OCI-LY7 (cell line): Measurements from ENCODE around the gene RAB44. TPM values are rescaled to one million over a fixed set of nuclear protein-coding genes. Genes with fewer than 3 reads are reported as not detected.

Experiments used
- BruUV-seq: library from RNA; stranded (reverse); fragments of 400-500 nt; replicated peaks from 2 replicates; lab custom pipeline; 2021; lab: Mats Ljungman, UMichigan
- CTCF ChIA-PET: fragments of 300-600 bp; sonication (Branson Sonifier 250); formaldehyde crosslinking; loops from one replicate; lab custom pipeline; 2022; ENCODE audit warnings: antibody characterized with exemption; ENCODE audit not compliant: unreplicated experiment; lab: Charles Lee
- POLR2A ChIA-PET: fragments of 300-600 bp; sonication (Branson Sonifier 250); formaldehyde crosslinking; loops from one replicate; lab custom pipeline; 2022; ENCODE audit warnings: antibody characterized with exemption; lab: Charles Lee
- DNase-seq: peaks from one replicate; pipeline ENCODE4 v3.0.0-alpha.2; 2015; ENCODE audit warnings: low spot score
- H2AFZ ChIP-seq: fragments of 200-600 bp; sonication (generic), shearing (Covaris generic); 2 replicates; pipeline ENCODE4 v1.6.1; 2014; ENCODE audit warnings: mild to moderate bottlenecking, antibody characterized with exemption, low read length, moderate library complexity
- H3K27ac ChIP-seq: fragments of 200-600 bp; sonication (generic); 2 replicates; pipeline ENCODE4 v1.5.1; 2014; ENCODE audit warnings: mixed run types, low read depth, mild to moderate bottlenecking, moderate library complexity, low read length, inconsistent platforms; ENCODE audit not compliant: poor library complexity, severe bottlenecking
- H3K36me3 ChIP-seq: fragments of 200-600 bp; sonication (generic); 2 replicates; pipeline ENCODE4 v1.6.1; 2014; ENCODE audit warnings: mild to moderate bottlenecking, antibody characterized with exemption, low read length, moderate library complexity, mixed read lengths; ENCODE audit not compliant: insufficient read depth
- H3K4me1 ChIP-seq: fragments of 200-600 bp; sonication (generic); 2 replicates; pipeline ENCODE4 v1.5.1; 2014; ENCODE audit warnings: mild to moderate bottlenecking, low read length; ENCODE audit not compliant: insufficient read depth, poor library complexity, severe bottlenecking
- H3K4me2 ChIP-seq: fragments of 200-600 bp; sonication (generic); 2 replicates; pipeline ENCODE4 v1.6.1; 2014; ENCODE audit warnings: mild to moderate bottlenecking, low read length
- H3K4me3 ChIP-seq: fragments of 200-600 bp; sonication (generic); 2 replicates; pipeline ENCODE4 v1.5.1; 2014; ENCODE audit warnings: mild to moderate bottlenecking, low read depth, low read length; ENCODE audit not compliant: poor library complexity, severe bottlenecking
- H3K79me2 ChIP-seq: fragments of 200-600 bp; sonication (generic); 2 replicates; pipeline ENCODE4 v1.6.1; 2016; ENCODE audit warnings: low read depth, mild to moderate bottlenecking, low read length, moderate library complexity, mixed read lengths; ENCODE audit not compliant: insufficient read depth
- H3K9me2 ChIP-seq: fragments of 200-600 bp; sonication (generic); 2 replicates; pipeline ENCODE4 v1.6.1; 2016; ENCODE audit warnings: mild to moderate bottlenecking, low read length, mixed read lengths; ENCODE audit not compliant: insufficient read depth
- H3K9me3 ChIP-seq: fragments of 200-600 bp; sonication (generic); 2 replicates; pipeline ENCODE4 v1.6.1; 2014; ENCODE audit warnings: mild to moderate bottlenecking, mixed run types, low read length, mixed read lengths
- H4K20me1 ChIP-seq: fragments of 200-600 bp; sonication (generic); 2 replicates; pipeline ENCODE4 v1.6.1; 2014; ENCODE audit warnings: mild to moderate bottlenecking, antibody characterized with exemption, low read length, moderate library complexity, mixed read lengths; ENCODE audit not compliant: insufficient read depth
- CTCF ChIP-seq: fragments of 200-600 bp; sonication (generic); conservative IDR thresholded peaks from 2 replicates; pipeline ENCODE4 v1.5.1; 2014; ENCODE audit warnings: mild to moderate bottlenecking, antibody characterized with exemption, low read length, moderate library complexity, mixed read lengths
- EZH2phosphoT487 ChIP-seq: fragments of 200-600 bp; sonication (generic); IDR thresholded peaks from 2 replicates; pipeline ENCODE4 v1.6.1; 2018; ENCODE audit warnings: low read depth, borderline replicate concordance, mild to moderate bottlenecking, mixed run types, antibody characterized with exemption, low read length, moderate library complexity, mixed read lengths
- intact Hi-C: fragments of 100-400 bp; cut with micrococcal nuclease; formaldehyde crosslinking; loops from one replicate; pipeline ENCODE4 v1.10.0; 2022; ENCODE audit not compliant: unreplicated experiment
- total RNA-seq, 2 experiments: library from RNA; depleted of rRNA in 1 of 2; stranded (reverse); fragments of >200 nt in 1 of 2; shearing (Covaris generic) in 1 of 2; gene quantifications; 2 replicates each; pipeline ENCODE4 v1.2.3, GENCODE V29; 2014 to 2022

Gene RAB44
- total RNA-seq, 2 experiments from 2014 or later, result 0.09 TPM; not detected in 1

- TF ChIP-seq EZH2phosphoT487 (no peak), CTCF (no peak)
- CTCF ChIA-PET, result interaction anchor here (0.6 to 1.7 kb wide), 3 partner anchors 38 to 45 kb away, joined by 3 to 5 read pairs (median 4); no protein-coding TSS in a partner anchor
- no peaks in the 10 kb centered on the region for H3K79me2 ChIP-seq
- POLR2A ChIA-PET, result interaction anchor here (0.6 to 2.0 kb wide), 8 partner anchors 9 to 1142 kb away, joined by 3 to 20 read pairs (median 4); no protein-coding TSS in a partner anchor
- H3K4me1 ChIP-seq, result peaks cover 34% of the 10 kb centered on the region
- peak overlapping the region; percentile 47 for H3K27ac ChIP-seq
- intact Hi-C loops, result loop anchor here (1.0 to 2.0 kb wide), 4 partner anchors 33 to 57 kb away; no protein-coding TSS in a partner anchor
- H3K4me2 ChIP-seq, result peak overlapping the region; percentile 62
- DNase-seq, result peak; percentile 78
- H3K36me3 ChIP-seq, result no peaks in the 10 kb centered on the region
- no peaks in the 10 kb centered on the region for H4K20me1 ChIP-seq
- peak overlapping the region; percentile 14 for H3K4me3 ChIP-seq
- no peaks in the 10 kb centered on the region for H3K9me2 ChIP-seq
- H3K9me3 ChIP-seq, result no peaks in the 10 kb centered on the region
- no TSS peak for BruUV-seq
- H2AFZ ChIP-seq, result 0 out of 2 replicates have a peak overlapping the region, but pooled peaks have one; percentile 26
Measured at GRCh38 chr6:36720251-36721141, 22.9 kb downstream of the RAB44 start.

DNA sequence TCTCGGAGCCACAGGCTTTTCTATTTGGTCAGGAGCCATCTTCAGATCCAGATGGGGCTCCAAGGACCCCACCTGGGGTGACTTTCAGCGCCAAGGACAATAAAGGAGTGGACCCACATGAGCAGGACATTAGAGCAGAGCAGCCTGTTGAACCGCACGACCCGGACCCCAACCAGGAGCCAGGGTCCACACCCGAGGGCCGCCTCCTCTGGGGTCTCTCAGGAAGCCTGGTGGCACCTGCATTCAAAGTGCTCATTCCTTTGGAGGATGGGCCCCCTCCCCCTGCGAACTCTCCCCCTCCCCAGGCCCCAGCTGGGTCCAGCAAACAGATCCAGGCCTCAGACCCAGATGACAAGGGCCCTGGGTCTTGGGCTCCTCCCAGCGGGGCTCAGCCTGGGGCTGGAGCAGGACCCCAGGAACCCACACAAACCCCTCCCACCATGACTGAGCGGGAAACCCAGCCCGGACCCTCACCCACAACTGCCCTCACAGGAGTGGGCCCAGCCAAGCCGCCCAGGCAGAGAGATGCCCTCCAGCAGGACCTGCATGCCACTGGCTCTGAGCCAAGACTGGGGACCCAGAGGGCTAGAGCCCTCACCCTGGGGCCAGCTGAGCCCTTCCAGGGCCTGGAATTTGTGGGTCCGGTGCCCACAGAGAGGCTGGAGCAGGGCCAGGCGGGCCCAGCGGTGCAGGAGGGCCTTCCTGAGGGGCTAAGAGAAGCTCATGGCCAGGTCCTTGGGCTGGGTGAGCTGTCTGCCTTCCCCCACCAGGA is 23.9 kb downstream of the RAB44 start:
- no peaks in the 10 kb centered on the region for H3K9me2 ChIP-seq
- H3K4me2 ChIP-seq, result no peak overlapping the region
- no peaks in the 10 kb centered on the region for H3K9me3 ChIP-seq
- no peaks in the 10 kb centered on the region for H3K79me2 ChIP-seq
- no peak overlapping the region for H3K4me3 ChIP-seq
- H4K20me1 ChIP-seq, result no peaks in the 10 kb centered on the region
- DNase-seq, result no peak
- BruUV-seq, result no TSS peak
- H3K4me1 ChIP-seq, result peaks cover 38% of the 10 kb centered on the region
- CTCF ChIA-PET, result no interaction called here
- no peak overlapping the region for H2AFZ ChIP-seq
- no peak overlapping the region for H3K27ac ChIP-seq
- intact Hi-C loops, result loop anchor here (2.0 kb wide), 1 partner anchor 37 kb away; no protein-coding TSS in a partner anchor
- POLR2A ChIA-PET, result interaction anchor here (1.3 to 1.5 kb wide), 2 partner anchors 32 to 34 kb away, joined by 3 to 4 read pairs; no protein-coding TSS in a partner anchor
- no peaks in the 10 kb centered on the region for H3K36me3 ChIP-seq
- TF ChIP-seq EZH2phosphoT487, result no peak
- TF ChIP-seq CTCF, result no peak
